ENCODE results near the gene OSBPL9.

DNA sequence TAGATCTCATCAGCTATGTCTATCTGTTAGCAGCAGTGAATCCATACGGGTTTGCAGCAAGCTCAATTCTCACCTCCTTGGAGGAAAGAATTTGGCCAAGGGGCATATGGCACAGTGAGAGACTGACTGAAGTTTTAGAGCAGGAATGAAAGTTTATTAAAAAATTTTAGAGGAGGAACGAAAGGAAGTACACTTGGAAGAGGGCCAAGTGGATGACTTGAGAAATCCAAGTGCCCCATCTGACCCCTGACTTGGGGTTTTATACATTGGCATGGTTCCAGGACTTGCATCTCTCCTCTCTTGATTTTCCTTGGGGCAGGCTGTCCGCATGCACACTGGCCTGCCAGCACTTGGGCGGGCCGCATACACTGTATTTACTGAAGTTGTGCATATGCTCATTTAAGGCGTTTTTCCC is 9.2 kb upstream of the OSBPL9 start:
- TF ChIP-seq EZH2 (IDR thresholded peaks at IDR 0.05) (no peak), POLR2AphosphoS5 (IDR thresholded peaks at IDR 0.05; ENCODE audit: borderline replicate concordance, low read depth, low read length) (no peak)
